ENCODE results near the gene ARID1B. TPM values are rescaled to one million over a fixed set of nuclear protein-coding genes. Genes with fewer than 3 reads are reported as not detected.

The ARID1B gene
- total and polyA plus RNA-seq, 4 donors: 7.0 to 49.0 (median 24.2) TPM

- WGBS: 93% methylated on average over 2 of the region's 2 CpGs
- H3K36me3 ChIP-seq (ENCODE audit: control insufficient read depth in 4 of 4, insufficient read depth in 3 of 4, low read depth in 1 of 4, low read length in 3 of 4): no peaks in the 10 kb centered on the region
- no peak overlapping the region for H3K9ac ChIP-seq (ENCODE audit: low read depth in 1 of 2, low read length in 2 of 2)
- no peak overlapping the region for H3K4me3 ChIP-seq (ENCODE audit: low read depth in 1 of 3, low read length in 3 of 3)
- H3K4me1 ChIP-seq (ENCODE audit: control insufficient read depth in 4 of 4, insufficient read depth in 4 of 4, low read length in 3 of 4): peaks cover 0 to 11% (median 7%) of the 10 kb centered on the region in 4 donors
- H3K27ac ChIP-seq (ENCODE audit: low read depth in 1 of 2, low read length in 2 of 2): no peak overlapping the region
- DNase-seq (ENCODE audit: low spot score): no peak
- no peaks in the 10 kb centered on the region for H3K27me3 ChIP-seq (ENCODE audit: control insufficient read depth in 4 of 4, insufficient read depth in 4 of 4, low read length in 3 of 4)
- no peaks in the 10 kb centered on the region for H3K9me3 ChIP-seq (ENCODE audit: control insufficient read depth in 4 of 4, low read length in 3 of 4)
- no peak for TF ChIP-seq FOXA2 (IDR thresholded peaks at IDR 0.05)
Measured at GRCh38 chr6:156978948-156979347, 201.8 kb downstream of the ARID1B start.

GRCh38 chr6:156980515-156980914 lies 203.3 kb downstream of the ARID1B start:
- Histone ChIP-seq H3K4me3 (ENCODE audit: low read depth in 1 of 3, low read length in 3 of 3) (no peak overlapping the region), H3K9ac (ENCODE audit: low read depth in 1 of 2, low read length in 2 of 2) (no peak overlapping the region), H3K9me3 (ENCODE audit: control insufficient read depth in 4 of 4, low read length in 3 of 4) (no peaks in the 10 kb centered on the region), H3K4me1 (ENCODE audit: control insufficient read depth in 4 of 4, insufficient read depth in 4 of 4, low read length in 3 of 4) (peaks cover 0 to 12% (median 9%) of the 10 kb centered on the region in 4 donors), H3K36me3 (ENCODE audit: control insufficient read depth in 4 of 4, insufficient read depth in 3 of 4, low read depth in 1 of 4, low read length in 3 of 4) (no peaks in the 10 kb centered on the region), H3K27ac (ENCODE audit: low read depth in 1 of 2, low read length in 2 of 2) (no peak overlapping the region), H3K27me3 (ENCODE audit: control insufficient read depth in 4 of 4, insufficient read depth in 4 of 4, low read length in 3 of 4) (no peaks in the 10 kb centered on the region)
- 95% methylated on average over 10 of the region's 10 CpGs for WGBS
- no peak for TF ChIP-seq HNF4A (conservative IDR thresholded peaks at IDR 0.05)
- no peak for TF ChIP-seq EGR1 (IDR thresholded peaks at IDR 0.05; ENCODE audit: low read depth in 2 of 2)
- no peak for TF ChIP-seq RXRA (IDR thresholded peaks at IDR 0.05)
- TF ChIP-seq FOXA2 (IDR thresholded peaks at IDR 0.05): no peak
- no peak for TF ChIP-seq NR2F2 (IDR thresholded peaks at IDR 0.05)
- no peak for TF ChIP-seq GABPA (IDR thresholded peaks at IDR 0.05 in 1 of 2, conservative IDR thresholded peaks at IDR 0.05 in 1 of 2)
- no peak for TF ChIP-seq ATF3 (IDR thresholded peaks at IDR 0.05)
- TF ChIP-seq JUND (IDR thresholded peaks at IDR 0.05): no peak
- TF ChIP-seq TAF1 (conservative IDR thresholded peaks at IDR 0.05): no peak
- TF ChIP-seq REST (IDR thresholded peaks at IDR 0.05): no peak
- DNase-seq (ENCODE audit: low spot score): no peak

- WGBS: 95% methylated on average over 2 of the region's 2 CpGs
- no peaks in the 10 kb centered on the region for H3K9me3 ChIP-seq (ENCODE audit: control insufficient read depth in 4 of 4, low read length in 3 of 4)
- no peak overlapping the region for H3K27ac ChIP-seq (ENCODE audit: low read depth in 1 of 2, low read length in 2 of 2)
- no peak overlapping the region for H3K4me3 ChIP-seq (ENCODE audit: low read depth in 1 of 3, low read length in 3 of 3)
- no peaks in the 10 kb centered on the region for H3K36me3 ChIP-seq (ENCODE audit: control insufficient read depth in 4 of 4, insufficient read depth in 3 of 4, low read depth in 1 of 4, low read length in 3 of 4)
- H3K27me3 ChIP-seq (ENCODE audit: control insufficient read depth in 4 of 4, insufficient read depth in 4 of 4, low read length in 3 of 4): no peaks in the 10 kb centered on the region
- H3K4me1 ChIP-seq (ENCODE audit: control insufficient read depth in 4 of 4, insufficient read depth in 4 of 4, low read length in 3 of 4): peaks cover 0 to 12% (median 8%) of the 10 kb centered on the region in 4 donors
- H3K9ac ChIP-seq (ENCODE audit: low read depth in 1 of 2, low read length in 2 of 2): no peak overlapping the region
- no peak for DNase-seq (ENCODE audit: low spot score)
- TF ChIP-seq HNF4G (IDR thresholded peaks at IDR 0.05): no peak
- no peak for TF ChIP-seq TAF1 (conservative IDR thresholded peaks at IDR 0.05)
- no peak for TF ChIP-seq JUND (IDR thresholded peaks at IDR 0.05)
- TF ChIP-seq RAD21 (IDR thresholded peaks at IDR 0.05): no peak
- no peak for TF ChIP-seq NR2F2 (IDR thresholded peaks at IDR 0.05)
- TF ChIP-seq GABPA (IDR thresholded peaks at IDR 0.05 in 1 of 2, conservative IDR thresholded peaks at IDR 0.05 in 1 of 2): no peak
- no peak for TF ChIP-seq ATF3 (IDR thresholded peaks at IDR 0.05)
- no peak for TF ChIP-seq YY1 (IDR thresholded peaks at IDR 0.05)
- TF ChIP-seq EGR1 (IDR thresholded peaks at IDR 0.05; ENCODE audit: low read depth in 2 of 2): no peak
- no peak for TF ChIP-seq SP1 (IDR thresholded peaks at IDR 0.05)
Measured at GRCh38 chr6:156980948-156981347, 203.8 kb downstream of the ARID1B start.

All from liver (tissue), 9 donors.